NCI-H1105 (cell line): ENCODE results near the gene OR52W1.

Source experiments
- DNase-seq: peaks from one replicate; lab custom pipeline; 2025; lab: John Stamatoyannopoulos, UW

OR52W1 gene, protein sequence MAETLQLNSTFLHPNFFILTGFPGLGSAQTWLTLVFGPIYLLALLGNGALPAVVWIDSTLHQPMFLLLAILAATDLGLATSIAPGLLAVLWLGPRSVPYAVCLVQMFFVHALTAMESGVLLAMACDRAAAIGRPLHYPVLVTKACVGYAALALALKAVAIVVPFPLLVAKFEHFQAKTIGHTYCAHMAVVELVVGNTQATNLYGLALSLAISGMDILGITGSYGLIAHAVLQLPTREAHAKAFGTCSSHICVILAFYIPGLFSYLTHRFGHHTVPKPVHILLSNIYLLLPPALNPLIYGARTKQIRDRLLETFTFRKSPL

DNA sequence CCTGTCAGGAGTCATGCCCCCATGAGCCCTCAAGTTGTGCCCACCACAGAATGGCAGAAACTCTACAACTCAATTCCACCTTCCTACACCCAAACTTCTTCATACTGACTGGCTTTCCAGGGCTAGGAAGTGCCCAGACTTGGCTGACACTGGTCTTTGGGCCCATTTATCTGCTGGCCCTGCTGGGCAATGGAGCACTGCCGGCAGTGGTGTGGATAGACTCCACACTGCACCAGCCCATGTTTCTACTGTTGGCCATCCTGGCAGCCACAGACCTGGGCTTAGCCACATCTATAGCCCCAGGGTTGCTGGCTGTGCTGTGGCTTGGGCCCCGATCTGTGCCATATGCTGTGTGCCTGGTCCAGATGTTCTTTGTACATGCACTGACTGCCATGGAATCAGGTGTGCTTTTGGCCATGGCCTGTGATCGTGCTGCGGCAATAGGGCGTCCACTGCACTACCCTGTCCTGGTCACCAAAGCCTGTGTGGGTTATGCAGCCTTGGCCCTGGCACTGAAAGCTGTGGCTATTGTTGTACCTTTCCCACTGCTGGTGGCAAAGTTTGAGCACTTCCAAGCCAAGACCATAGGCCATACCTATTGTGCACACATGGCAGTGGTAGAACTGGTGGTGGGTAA, at the start of gene OR52W1:
OR52W1 (plus strand) TSS at position 51 of the 637 bp plus-strand sequence; CDS start at position 51, 0 bp downstream.
- no peak for DNase-seq

DNA sequence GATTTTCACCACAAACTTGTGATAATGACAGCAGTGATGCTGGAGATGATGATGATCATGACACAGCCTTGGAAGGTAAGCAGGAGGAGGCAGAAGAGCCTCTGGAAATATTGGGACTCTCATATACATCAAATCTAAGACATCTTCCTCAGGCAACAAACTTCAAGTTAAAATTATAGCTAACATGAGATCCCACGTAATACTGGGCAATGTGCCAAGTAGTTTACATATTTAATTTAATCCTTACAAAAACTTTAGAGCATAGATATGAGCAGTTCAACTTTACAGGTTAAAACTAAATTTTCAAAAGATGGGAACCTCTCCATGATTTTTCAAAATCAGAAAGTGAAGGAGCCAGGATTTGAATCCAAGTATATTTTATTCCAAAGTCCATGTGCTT, 47.9 kb upstream of the OR52W1 start:
- no peak for DNase-seq

DNA sequence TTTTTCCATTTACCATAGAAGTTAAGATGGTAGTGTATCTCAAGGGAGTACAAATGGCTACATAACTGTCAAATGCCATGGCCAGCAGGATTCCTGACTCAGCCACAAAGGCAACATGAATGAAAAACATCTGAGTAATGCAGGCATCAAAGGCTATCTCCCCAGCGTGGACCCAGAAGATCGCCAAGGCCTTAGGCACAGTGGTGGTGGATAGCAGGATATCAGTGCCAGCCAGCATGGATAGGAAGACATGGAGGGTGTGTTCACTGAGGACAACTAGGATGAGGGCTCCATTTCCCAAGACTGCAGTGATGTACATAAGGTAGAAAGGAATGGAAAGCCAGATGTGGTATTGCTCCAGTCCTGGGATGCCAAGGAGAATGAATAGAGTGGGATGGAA, 46.9 kb upstream of the OR52W1 start:
- DNase-seq: no peak

DNA sequence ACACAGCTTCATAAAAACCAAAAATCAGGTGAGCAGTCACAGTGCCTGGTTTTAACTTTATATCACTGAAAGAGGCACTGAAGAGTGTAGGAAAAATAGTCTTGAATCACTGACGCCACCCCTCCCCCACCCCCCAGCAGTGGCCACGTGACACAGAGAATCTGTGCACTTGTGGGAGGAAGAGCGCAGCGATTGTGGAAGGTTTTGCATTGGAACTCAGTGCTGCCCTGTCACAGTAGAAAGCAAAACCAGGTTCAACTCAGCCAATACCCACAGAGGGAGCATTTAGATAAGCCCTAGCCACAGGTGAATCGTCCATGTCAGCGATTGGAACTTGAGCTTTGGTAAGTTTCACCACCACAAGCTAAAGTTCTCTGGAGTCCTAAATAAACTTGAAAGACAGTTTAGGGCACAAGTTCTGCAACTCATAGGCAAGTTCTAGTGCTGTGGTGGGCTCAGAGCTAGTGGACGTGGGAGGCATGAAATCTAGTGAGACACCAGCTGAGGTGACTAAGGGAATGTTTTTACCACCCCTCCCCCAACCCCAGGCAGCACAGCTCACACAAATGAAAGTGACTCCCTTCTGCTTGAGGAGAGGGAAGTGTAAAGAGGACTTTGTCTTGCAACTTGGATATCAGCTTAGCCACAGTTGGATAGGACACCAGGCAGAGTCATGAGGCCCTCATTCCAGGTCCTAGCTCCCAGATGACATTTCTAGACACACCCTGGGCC, 42.2 kb upstream of the OR52W1 start:
- DNase-seq: no peak

DNA sequence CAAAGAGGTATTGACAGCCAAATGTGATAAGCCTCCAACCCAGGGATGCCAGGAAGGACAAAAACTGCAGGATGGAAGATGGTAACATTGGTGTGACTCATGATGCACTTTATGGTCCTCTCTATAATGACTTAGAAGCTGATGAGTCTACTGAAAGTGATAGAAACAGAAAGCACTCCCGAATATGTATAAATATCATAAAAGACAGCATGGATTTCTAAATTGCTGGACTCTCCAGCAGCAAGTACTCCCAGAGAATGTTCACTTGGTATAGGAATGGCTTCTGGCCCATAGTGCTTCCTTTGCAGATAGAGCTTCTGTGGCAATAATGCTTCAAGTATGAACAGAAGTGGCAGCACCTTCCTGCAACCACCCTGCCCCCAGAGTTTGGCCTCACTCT, 28.8 kb upstream of the OR52W1 start, which contains the start of gene OR52B2:
OR52B2 (minus strand) TSS at position 101 of the 400 bp plus-strand sequence; CDS start at position 101, 0 bp downstream.
- DNase-seq: no peak

DNA sequence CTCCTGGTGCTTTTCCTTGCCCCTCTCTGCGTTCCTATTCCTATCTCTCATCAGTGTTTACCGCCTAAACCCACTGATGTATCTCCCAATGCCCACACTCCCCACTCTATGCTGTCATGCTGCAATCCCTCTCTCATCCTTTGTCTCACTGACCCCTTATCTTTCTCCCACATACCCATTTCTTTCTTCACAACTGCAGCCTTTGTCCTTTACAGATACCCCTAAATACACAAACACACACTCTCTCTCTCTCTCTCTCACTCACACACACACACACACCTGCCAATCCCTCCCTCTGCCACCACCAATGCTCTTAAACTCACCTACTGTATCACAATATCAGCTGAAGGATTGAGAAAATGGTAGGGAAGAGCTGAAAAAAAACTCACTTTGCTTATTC, 23.6 kb upstream of the OR52W1 start:
- DNase-seq: no peak

DNA sequence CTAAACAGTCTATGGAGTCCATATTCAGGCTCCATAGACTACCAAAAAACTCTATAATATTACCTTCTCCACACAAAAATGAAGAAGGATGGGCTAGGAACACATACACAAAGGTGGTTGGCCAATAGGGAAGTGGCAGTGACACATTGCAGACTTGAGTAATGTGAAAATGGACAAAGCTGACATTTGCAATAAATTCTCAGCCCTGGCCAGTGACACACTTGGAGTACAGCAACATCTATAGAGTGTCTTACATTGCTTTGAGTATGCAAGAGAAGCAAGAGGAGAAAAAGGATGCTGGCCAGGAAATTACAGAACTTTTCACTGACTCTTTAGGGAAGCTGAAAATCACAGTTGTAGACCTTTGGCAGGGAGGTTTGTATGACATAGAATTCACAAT, 7.3 kb upstream of the OR52W1 start:
- no peak for DNase-seq

DNA sequence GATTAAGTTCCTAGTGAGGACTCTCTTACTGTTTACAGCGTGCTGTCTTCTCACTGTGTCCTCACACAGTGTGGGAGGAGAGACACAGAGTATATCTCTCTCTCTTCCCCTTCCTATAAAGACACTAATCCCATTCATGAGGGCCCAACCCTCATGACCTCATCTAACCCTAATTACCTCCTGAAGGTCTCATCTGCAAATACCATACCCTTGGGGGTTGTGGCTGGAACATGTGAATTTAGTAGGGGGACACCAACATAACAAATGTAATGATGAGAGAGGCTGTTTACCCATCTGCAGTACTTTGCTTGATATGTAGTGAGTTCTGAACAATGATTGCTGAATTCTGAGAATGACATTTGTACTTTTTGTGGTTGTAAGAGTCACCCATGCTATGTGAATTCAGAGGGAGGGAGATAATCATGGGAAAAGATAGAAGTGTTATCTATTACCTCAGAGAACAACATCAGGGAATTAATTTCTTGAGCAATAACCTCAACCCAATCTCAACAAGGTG, 4.9 kb upstream of the OR52W1 start:
- DNase-seq: no peak

DNA sequence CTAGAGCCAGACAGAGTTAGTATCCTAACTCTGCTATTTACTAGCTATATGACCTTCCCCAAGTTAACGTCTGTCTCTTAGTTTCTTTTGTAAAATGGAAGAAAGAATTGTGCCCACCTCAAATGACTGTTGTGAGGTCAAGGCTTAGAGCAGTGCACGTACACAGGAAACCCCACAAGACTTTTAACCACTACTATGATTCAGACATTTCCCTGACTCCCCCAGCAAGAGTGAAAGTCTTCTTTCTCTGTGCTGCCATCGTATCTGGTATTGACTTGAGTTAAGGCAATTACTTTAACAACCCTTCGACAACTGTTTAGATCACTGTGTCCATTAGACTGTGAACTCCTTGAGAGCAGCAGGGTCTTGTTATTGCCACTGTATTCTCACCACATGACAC, 2.6 kb upstream of the OR52W1 start:
- no peak for DNase-seq

DNA sequence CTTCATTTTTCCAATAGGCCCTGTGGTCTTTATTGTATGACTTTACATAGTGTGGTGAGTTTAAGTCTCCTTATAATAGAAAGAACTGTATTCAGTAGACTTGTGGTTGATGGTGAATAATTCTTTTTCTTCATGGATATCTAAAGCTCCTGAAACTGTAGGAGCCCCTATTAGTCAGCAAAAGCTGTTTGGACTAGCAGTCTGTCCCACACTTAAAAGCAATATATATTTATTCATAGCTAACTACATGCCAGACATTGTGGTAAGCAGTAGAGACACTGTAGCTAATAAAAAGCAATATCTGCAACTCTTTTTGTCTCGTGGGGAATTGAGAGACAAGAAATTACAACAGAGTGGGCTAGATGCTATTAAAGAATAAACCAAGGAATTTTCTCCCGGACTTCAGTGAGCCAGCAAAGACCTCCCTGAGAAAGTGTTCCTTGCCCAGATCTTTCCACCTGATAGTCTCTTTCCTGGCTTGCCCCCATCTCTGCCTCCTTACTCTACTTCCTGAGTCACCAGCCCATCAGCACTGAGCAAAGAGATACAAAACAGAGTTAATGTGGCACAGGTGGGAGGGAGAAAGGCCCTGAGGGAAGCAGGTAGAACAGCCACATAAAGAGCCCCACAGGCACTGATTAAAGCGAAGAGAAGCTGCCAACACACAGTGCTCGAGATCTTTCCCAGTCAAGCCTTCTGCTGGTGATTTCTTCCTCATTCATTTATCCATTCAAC, 1.4 kb upstream of the OR52W1 start:
- DNase-seq: no peak

DNA sequence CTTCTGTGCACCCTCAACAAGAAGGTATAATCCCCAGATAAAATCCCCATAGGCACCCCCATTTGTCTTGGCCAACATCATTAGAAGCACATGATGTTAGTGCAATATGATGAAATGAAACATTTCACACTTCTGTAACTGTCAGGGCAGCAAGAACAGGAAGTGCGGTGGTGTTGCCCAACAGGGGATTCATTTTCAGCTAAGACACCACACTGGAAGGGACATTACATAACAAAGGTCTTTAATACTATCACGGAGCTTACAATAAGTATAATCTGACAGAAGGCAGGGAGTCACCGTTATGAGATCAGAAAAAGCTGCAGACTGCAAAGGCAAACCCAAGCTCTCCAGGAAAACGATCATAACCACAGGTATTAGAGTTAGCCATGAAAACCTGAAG, 2.0 kb downstream of the OR52W1 start:
- DNase-seq: no peak

DNA sequence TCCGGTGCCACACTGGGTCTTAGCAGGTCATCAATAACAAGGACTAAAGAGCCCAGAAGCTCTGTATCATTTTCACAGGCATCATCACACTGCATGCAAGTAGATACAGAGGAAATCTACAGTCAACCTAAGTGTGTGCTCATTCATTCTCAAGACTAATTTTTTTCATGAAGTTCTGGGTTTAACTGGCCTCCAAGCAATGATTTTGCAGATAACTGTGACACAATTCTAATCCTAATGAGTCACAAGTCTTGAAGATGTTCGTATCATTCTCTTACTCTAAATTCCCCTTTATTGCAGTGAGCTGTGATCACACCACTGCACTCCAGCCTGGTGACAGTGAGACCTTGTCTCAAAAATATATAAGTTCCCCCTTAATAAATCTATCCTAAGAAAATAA, 2.5 kb downstream of the OR52W1 start:
- no peak for DNase-seq

DNA sequence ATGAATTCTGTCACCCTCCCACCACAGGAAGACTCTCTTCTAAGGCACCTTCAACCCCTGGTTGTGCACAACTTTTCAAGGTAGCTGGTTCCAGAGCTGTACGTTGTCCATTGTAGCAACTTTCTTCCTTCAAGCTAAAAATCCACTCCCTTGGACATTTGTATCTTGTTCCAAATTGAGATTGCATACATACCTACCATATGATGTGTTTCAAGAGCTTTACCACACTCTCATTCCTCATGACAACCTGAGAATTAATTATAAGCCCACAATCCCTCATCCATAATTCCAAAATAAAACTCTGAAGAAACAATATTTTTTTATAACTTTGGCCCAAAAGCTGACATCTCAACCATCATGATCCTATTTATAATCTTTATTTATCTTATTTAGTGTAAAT, 3.0 kb downstream of the OR52W1 start:
- DNase-seq: no peak

DNA sequence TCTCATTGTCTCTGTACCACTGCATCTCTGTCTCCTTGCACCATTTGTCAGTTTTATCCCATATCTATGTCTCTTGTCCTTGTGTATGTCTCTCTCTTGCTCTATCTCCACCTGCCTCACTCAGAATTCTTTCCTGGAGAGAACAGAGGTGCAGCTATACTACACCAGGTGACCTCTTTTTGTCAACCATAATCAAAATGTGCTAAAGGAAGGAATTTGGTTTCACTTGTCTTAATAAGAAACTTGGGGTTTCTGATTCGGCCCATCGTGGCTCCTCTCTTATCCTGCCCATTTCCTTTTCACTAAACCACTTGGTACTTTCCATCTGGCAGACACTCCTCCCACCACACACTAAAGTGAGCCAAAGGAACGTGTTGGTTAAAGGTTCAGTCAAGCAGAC, 4.3 kb downstream of the OR52W1 start:
- DNase-seq: no peak

DNA sequence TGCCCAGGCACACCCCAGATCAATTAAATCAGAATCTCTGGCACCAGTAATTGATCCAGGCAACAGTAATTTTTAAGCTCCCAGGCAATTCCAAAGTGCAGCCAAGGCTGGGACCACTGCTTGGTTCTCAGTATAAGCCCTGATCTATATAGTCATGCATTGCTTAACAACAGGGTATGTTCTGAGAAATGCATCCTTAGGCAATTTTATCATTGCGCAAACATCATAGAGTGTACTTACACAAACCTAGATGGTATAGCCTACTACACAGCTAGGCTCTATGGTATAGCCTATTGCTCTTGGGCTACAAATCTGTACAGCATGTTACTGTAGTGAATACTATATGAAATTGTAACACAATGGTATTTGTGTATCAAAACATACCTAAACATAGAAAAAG, 5.7 kb downstream of the OR52W1 start:
- DNase-seq: no peak

DNA sequence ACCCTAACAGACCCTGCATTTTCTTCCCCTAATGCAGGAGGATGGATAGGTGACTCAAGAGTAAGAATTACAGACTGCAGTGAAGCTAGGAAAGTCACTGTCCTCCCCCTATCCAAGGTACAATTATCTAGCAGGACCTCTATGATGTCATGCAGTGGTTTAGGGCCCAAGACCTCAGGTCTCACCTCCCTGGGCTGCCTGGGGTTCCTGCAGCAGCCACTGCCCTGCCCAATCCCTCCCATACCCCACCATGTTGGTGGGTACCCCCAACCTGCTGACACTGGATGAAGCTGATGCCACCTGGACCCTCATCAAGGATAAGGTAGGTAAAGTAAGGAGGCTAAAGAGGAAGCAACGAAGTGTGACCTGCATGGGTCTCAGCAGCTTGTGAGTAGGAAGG, 6.3 kb downstream of the OR52W1 start, which contains the start of gene C11orf42:
C11orf42 (plus strand) TSS at position 192 of the 400 bp plus-strand sequence; CDS start at position 251, 59 bp downstream.
- no peak for DNase-seq

DNA sequence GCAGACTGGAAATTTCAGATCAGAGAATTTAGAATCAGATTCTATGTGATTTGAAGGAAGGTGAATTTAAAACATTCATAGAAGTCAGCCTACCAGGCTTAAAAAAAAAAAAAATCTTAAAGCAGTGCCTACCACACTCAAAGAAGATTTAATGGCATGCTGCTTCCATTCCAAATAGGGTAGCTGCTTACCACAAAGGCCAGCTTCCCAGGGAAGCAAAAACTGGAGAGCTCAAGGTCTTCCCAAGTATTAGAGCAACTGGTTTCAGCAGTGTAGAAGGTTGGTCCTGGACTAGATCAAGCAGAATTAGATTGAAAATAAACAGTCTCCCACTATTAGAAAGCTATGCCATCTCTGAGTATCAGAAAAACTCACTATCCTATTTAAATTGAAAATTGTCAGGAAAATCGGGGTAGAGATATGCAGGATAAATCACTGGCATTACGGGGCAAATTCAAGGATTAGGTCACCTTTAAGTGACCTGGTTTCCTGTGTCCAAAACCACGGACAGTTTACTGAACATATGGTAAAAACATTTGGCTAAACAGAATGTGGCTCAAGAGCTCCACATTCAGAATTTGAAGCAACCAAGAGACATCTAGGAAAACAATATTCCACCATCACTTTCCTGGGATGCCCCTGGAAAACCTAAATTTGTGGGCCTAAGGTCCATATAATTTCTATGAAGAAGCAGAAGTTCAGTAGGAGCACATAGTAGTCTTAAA, 7.6 kb downstream of the OR52W1 start:
- DNase-seq: no peak

DNA sequence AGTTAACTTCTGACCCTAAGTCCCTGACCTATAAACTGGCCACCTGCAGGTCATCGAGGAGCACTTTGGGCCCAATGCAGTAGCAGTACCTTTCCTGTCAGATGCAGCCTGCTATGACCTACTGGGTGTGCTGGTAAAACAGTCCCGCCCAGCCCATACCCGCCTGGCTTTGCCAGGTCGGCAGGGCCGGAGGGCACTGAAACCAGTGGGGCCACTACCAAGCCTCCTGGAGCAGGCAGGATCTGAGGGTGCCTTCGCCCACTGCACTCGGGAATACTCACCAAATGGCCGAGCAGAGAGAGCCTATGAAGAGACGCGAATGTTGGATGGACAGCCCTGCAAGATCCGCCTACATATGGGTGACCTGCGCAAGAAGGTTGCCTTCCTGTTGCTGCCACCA, 10.8 kb downstream of the OR52W1 start:
- DNase-seq: no peak

DNA sequence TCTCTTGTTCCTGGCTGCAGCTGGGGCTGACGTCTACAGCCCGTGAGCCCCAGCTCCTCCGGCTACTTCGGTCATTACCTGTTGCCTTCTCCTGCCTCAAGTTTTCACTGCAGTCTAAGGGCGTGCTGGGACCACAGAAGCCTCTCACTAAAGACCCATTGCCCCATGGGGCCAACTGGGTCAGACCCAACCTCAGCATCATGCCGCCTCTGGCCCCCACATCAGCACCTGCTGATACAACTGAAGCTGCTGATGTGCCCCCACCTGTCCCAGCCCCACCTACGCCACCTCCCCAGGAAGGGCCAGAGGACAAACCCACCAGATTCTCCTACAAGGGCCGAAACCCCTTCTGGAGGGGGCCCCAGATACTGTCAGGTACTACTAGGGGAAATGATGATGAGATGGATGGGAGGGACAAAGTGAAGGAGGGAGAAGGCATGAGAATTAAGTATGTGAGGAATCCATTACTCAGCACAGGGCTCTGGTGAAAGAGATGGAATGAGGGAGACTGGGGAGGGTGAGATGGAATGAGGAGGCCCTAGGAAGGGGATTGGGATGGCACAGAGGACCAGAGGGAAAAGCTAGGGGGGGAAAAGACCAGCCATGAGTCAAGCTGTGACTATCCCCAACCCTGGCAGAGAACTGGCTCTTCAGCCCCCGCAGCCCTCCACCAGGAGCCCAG, 11.4 kb downstream of the OR52W1 start:
- no peak for DNase-seq

DNA sequence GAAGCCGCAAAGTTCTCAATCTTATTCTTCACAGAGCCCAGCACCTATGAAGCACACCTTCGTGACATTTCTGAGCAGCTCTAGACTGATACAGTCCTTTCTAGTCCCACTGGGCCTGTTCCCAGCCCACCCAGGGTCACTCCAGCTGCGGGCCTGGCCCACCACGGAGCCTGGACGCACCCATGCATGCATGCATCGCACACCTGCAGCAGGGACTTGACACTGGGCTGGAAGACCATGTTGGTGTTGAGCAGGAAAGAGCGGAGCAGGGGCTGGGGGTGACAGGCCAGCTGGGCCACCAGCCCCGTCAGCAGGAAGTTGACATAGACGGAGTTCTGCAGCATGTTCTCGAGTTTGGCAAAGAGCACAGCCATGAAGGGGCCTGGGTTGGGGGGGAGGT, 15.5 kb downstream of the OR52W1 start:
- DNase-seq: no peak

DNA sequence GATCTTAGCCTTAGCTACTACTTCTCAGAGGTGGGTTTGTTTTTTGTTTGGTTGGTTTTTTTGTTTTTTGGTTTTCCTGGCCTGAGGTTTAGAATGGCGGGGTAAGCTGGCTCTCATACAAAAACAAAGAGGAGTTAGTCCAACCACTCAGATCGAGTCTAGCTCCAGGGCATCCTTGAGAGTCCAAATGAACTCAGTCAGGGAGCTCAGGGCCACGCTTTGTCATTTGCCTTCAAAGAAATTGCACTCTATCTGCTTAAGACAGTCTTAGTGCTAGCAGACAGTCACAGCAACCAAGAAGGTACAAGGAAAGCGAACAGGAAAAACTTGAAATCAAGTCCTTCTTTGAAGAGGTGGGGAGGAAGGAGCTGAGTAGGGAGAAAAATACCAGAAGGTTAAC, 17.5 kb downstream of the OR52W1 start:
- no peak for DNase-seq
